Measurements from ENCODE around the gene PSEN1.

Gene PSEN1

GRCh38 chr14:73136387-73137225 lies at the start of gene PSEN1:
Gene PSEN1 (plus strand): TSS chr14:73136507. CDS start chr14:73148020, 11,513 bp downstream.
- no peaks in the 10 kb centered on the region for H3K9me3 ChIP-seq (ENCODE audit: control insufficient read depth in 2 of 2, low read length in 2 of 2)
- H3K4me1 ChIP-seq (ENCODE audit: control insufficient read depth in 2 of 2, insufficient read depth in 2 of 2, low read length in 2 of 2), result peaks cover 7 to 14% of the 10 kb centered on the region in 2 donors
- peak within 1 kb of the TSS; percentile 82 to 85 for H3K4me3 ChIP-seq (ENCODE audit: low read length in 2 of 2)
- H3K9ac ChIP-seq (ENCODE audit: low read depth in 1 of 2, low read length in 2 of 2), result peak within 1 kb of the TSS; percentile 85 to 99
- no peaks in the 10 kb centered on the region for H3K27me3 ChIP-seq (ENCODE audit: control insufficient read depth in 2 of 2, insufficient read depth in 2 of 2, low read length in 2 of 2)
- peak within 1 kb of the TSS; percentile 98 to 100 for H3K27ac ChIP-seq (ENCODE audit: low read depth in 2 of 2, low read length in 2 of 2)
- H3K36me3 ChIP-seq (ENCODE audit: control insufficient read depth in 2 of 2, insufficient read depth in 2 of 2, low read length in 2 of 2), result no peaks in the 10 kb centered on the region

- no peaks in the 10 kb centered on the region for H3K4me1 ChIP-seq (ENCODE audit: control insufficient read depth in 2 of 2, insufficient read depth in 2 of 2, low read length in 2 of 2)
- H3K27me3 ChIP-seq (ENCODE audit: control insufficient read depth in 2 of 2, insufficient read depth in 2 of 2, low read length in 2 of 2), result no peaks in the 10 kb centered on the region
- no peak overlapping the region for H3K4me3 ChIP-seq (ENCODE audit: low read length in 2 of 2)
- H3K36me3 ChIP-seq (ENCODE audit: control insufficient read depth in 2 of 2, insufficient read depth in 2 of 2, low read length in 2 of 2), result peaks cover 34 to 39% of the 10 kb centered on the region in 2 donors
- no peaks in the 10 kb centered on the region for H3K9me3 ChIP-seq (ENCODE audit: control insufficient read depth in 2 of 2, low read length in 2 of 2)
- no peak overlapping the region for H3K27ac ChIP-seq (ENCODE audit: low read depth in 2 of 2, low read length in 2 of 2)
- H3K9ac ChIP-seq (ENCODE audit: low read depth in 1 of 2, low read length in 2 of 2), result no peak overlapping the region
Observed at GRCh38 chr14:73091044-73091443, 45.3 kb upstream of the PSEN1 start.

- no peaks in the 10 kb centered on the region for H3K27me3 ChIP-seq (ENCODE audit: control insufficient read depth in 2 of 2, insufficient read depth in 2 of 2, low read length in 2 of 2)
- H3K9me3 ChIP-seq (ENCODE audit: control insufficient read depth in 2 of 2, low read length in 2 of 2), result no peaks in the 10 kb centered on the region
- no peak overlapping the region for H3K27ac ChIP-seq (ENCODE audit: low read depth in 2 of 2, low read length in 2 of 2)
- H3K9ac ChIP-seq (ENCODE audit: low read depth in 1 of 2, low read length in 2 of 2), result no peak overlapping the region
- no peak overlapping the region for H3K4me3 ChIP-seq (ENCODE audit: low read length in 2 of 2)
- peaks cover 48 to 49% of the 10 kb centered on the region in 2 donors for H3K36me3 ChIP-seq (ENCODE audit: control insufficient read depth in 2 of 2, insufficient read depth in 2 of 2, low read length in 2 of 2)
- H3K4me1 ChIP-seq (ENCODE audit: control insufficient read depth in 2 of 2, insufficient read depth in 2 of 2, low read length in 2 of 2), result no peaks in the 10 kb centered on the region
Observed at GRCh38 chr14:73097421-73097820, 38.9 kb upstream of the PSEN1 start.

GRCh38 chr14:73100334-73100733 lies 36.0 kb upstream of the PSEN1 start:
- H3K27ac ChIP-seq (ENCODE audit: low read depth in 2 of 2, low read length in 2 of 2), result no peak overlapping the region
- H3K36me3 ChIP-seq (ENCODE audit: control insufficient read depth in 2 of 2, insufficient read depth in 2 of 2, low read length in 2 of 2), result peaks cover 58 to 70% of the 10 kb centered on the region in 2 donors
- H3K4me1 ChIP-seq (ENCODE audit: control insufficient read depth in 2 of 2, insufficient read depth in 2 of 2, low read length in 2 of 2), result no peaks in the 10 kb centered on the region
- H3K4me3 ChIP-seq (ENCODE audit: low read length in 2 of 2), result no peak overlapping the region
- H3K27me3 ChIP-seq (ENCODE audit: control insufficient read depth in 2 of 2, insufficient read depth in 2 of 2, low read length in 2 of 2), result no peaks in the 10 kb centered on the region
- H3K9me3 ChIP-seq (ENCODE audit: control insufficient read depth in 2 of 2, low read length in 2 of 2), result no peaks in the 10 kb centered on the region
- H3K9ac ChIP-seq (ENCODE audit: low read depth in 1 of 2, low read length in 2 of 2), result no peak overlapping the region

GRCh38 chr14:73102806-73103497 lies 33.4 kb upstream of the PSEN1 start:
- peaks cover 60 to 82% of the 10 kb centered on the region in 2 donors for H3K36me3 ChIP-seq (ENCODE audit: control insufficient read depth in 2 of 2, insufficient read depth in 2 of 2, low read length in 2 of 2)
- H3K9ac ChIP-seq (ENCODE audit: low read depth in 1 of 2, low read length in 2 of 2), result no peak overlapping the region
- no peaks in the 10 kb centered on the region for H3K27me3 ChIP-seq (ENCODE audit: control insufficient read depth in 2 of 2, insufficient read depth in 2 of 2, low read length in 2 of 2)
- H3K4me3 ChIP-seq (ENCODE audit: low read length in 2 of 2), result no peak overlapping the region
- no peaks in the 10 kb centered on the region for H3K9me3 ChIP-seq (ENCODE audit: control insufficient read depth in 2 of 2, low read length in 2 of 2)
- H3K4me1 ChIP-seq (ENCODE audit: control insufficient read depth in 2 of 2, insufficient read depth in 2 of 2, low read length in 2 of 2), result no peaks in the 10 kb centered on the region
- H3K27ac ChIP-seq (ENCODE audit: low read depth in 2 of 2, low read length in 2 of 2), result no peak overlapping the region

GRCh38 chr14:73105050-73105449 lies 31.3 kb upstream of the PSEN1 start:
- Histone ChIP-seq H3K4me1 (ENCODE audit: control insufficient read depth in 2 of 2, insufficient read depth in 2 of 2, low read length in 2 of 2) (no peaks in the 10 kb centered on the region), H3K9me3 (ENCODE audit: control insufficient read depth in 2 of 2, low read length in 2 of 2) (no peaks in the 10 kb centered on the region), H3K27ac (ENCODE audit: low read depth in 2 of 2, low read length in 2 of 2) (no peak overlapping the region), H3K9ac (ENCODE audit: low read depth in 1 of 2, low read length in 2 of 2) (no peak overlapping the region), H3K4me3 (ENCODE audit: low read length in 2 of 2) (no peak overlapping the region), H3K27me3 (ENCODE audit: control insufficient read depth in 2 of 2, insufficient read depth in 2 of 2, low read length in 2 of 2) (no peaks in the 10 kb centered on the region), H3K36me3 (ENCODE audit: control insufficient read depth in 2 of 2, insufficient read depth in 2 of 2, low read length in 2 of 2) (peaks cover 59 to 79% of the 10 kb centered on the region in 2 donors)

GRCh38 chr14:73105727-73106126 lies 30.6 kb upstream of the PSEN1 start:
- H3K9ac ChIP-seq (ENCODE audit: low read depth in 1 of 2, low read length in 2 of 2), result no peak overlapping the region
- H3K27ac ChIP-seq (ENCODE audit: low read depth in 2 of 2, low read length in 2 of 2), result no peak overlapping the region
- no peaks in the 10 kb centered on the region for H3K9me3 ChIP-seq (ENCODE audit: control insufficient read depth in 2 of 2, low read length in 2 of 2)
- H3K4me1 ChIP-seq (ENCODE audit: control insufficient read depth in 2 of 2, insufficient read depth in 2 of 2, low read length in 2 of 2), result no peaks in the 10 kb centered on the region
- H3K4me3 ChIP-seq (ENCODE audit: low read length in 2 of 2), result no peak overlapping the region
- peaks cover 55 to 77% of the 10 kb centered on the region in 2 donors for H3K36me3 ChIP-seq (ENCODE audit: control insufficient read depth in 2 of 2, insufficient read depth in 2 of 2, low read length in 2 of 2)
- H3K27me3 ChIP-seq (ENCODE audit: control insufficient read depth in 2 of 2, insufficient read depth in 2 of 2, low read length in 2 of 2), result no peaks in the 10 kb centered on the region

- Histone ChIP-seq H3K36me3 (ENCODE audit: control insufficient read depth in 2 of 2, insufficient read depth in 2 of 2, low read length in 2 of 2) (peaks cover 63 to 74% of the 10 kb centered on the region in 2 donors), H3K9ac (ENCODE audit: low read depth in 1 of 2, low read length in 2 of 2) (no peak overlapping the region), H3K4me3 (ENCODE audit: low read length in 2 of 2) (no peak overlapping the region), H3K9me3 (ENCODE audit: control insufficient read depth in 2 of 2, low read length in 2 of 2) (no peaks in the 10 kb centered on the region), H3K27ac (ENCODE audit: low read depth in 2 of 2, low read length in 2 of 2) (no peak overlapping the region), H3K4me1 (ENCODE audit: control insufficient read depth in 2 of 2, insufficient read depth in 2 of 2, low read length in 2 of 2) (no peaks in the 10 kb centered on the region), H3K27me3 (ENCODE audit: control insufficient read depth in 2 of 2, insufficient read depth in 2 of 2, low read length in 2 of 2) (no peaks in the 10 kb centered on the region)
Observed at GRCh38 chr14:73116079-73116665, 20.1 kb upstream of the PSEN1 start.

GRCh38 chr14:73124180-73124894 lies 12.0 kb upstream of the PSEN1 start:
- H3K4me3 ChIP-seq (ENCODE audit: low read length in 2 of 2), result no peak overlapping the region
- H3K36me3 ChIP-seq (ENCODE audit: control insufficient read depth in 2 of 2, insufficient read depth in 2 of 2, low read length in 2 of 2), result peaks cover 15 to 30% of the 10 kb centered on the region in 2 donors
- H3K27ac ChIP-seq (ENCODE audit: low read depth in 2 of 2, low read length in 2 of 2), result no peak overlapping the region
- no peaks in the 10 kb centered on the region for H3K4me1 ChIP-seq (ENCODE audit: control insufficient read depth in 2 of 2, insufficient read depth in 2 of 2, low read length in 2 of 2)
- H3K9ac ChIP-seq (ENCODE audit: low read depth in 1 of 2, low read length in 2 of 2), result no peak overlapping the region
- no peaks in the 10 kb centered on the region for H3K9me3 ChIP-seq (ENCODE audit: control insufficient read depth in 2 of 2, low read length in 2 of 2)
- no peaks in the 10 kb centered on the region for H3K27me3 ChIP-seq (ENCODE audit: control insufficient read depth in 2 of 2, insufficient read depth in 2 of 2, low read length in 2 of 2)

All from mucosa of rectum (tissue), 2 donors.